NCI-H2227 treated with DMSO at 0.1 percent for 48 hours (cell line): Measurements from ENCODE around the gene DMBT1.

Experiments
- DNase-seq: peaks from one replicate; lab custom pipeline; 2025; lab: John Stamatoyannopoulos, UW

The DMBT1 gene

GRCh38 chr10:122548407-122549085, 12.0 kb upstream of the DMBT1 start:
- no peak for DNase-seq

- no peak for DNase-seq
These were observed 10.9 kb upstream of the DMBT1 start for GRCh38 chr10:122549636-122550035.

GRCh38 chr10:122550427-122550826, 10.1 kb upstream of the DMBT1 start:
- DNase-seq, result no peak

- DNase-seq, result no peak
These were observed 9.6 kb upstream of the DMBT1 start for GRCh38 chr10:122550983-122551382.

GRCh38 chr10:122551450-122551849, 9.1 kb upstream of the DMBT1 start:
- no peak for DNase-seq

GRCh38 chr10:122553341-122553740, 7.2 kb upstream of the DMBT1 start:
- DNase-seq, result no peak

- DNase-seq, result no peak
These were observed 6.2 kb upstream of the DMBT1 start for GRCh38 chr10:122554131-122555036.

- DNase-seq, result no peak
These were observed 5.1 kb upstream of the DMBT1 start for GRCh38 chr10:122555442-122555841.

GRCh38 chr10:122557516-122557915, 3.0 kb upstream of the DMBT1 start:
- no peak for DNase-seq

GRCh38 chr10:122558452-122558851, 2.1 kb upstream of the DMBT1 start:
- no peak for DNase-seq

GRCh38 chr10:122559228-122559627, 1.3 kb upstream of the DMBT1 start:
- no peak for DNase-seq

- DNase-seq, result no peak
These were observed 658 bp downstream of the DMBT1 start for GRCh38 chr10:122561212-122561611.

GRCh38 chr10:122561792-122562191, 1.2 kb downstream of the DMBT1 start:
- no peak for DNase-seq

GRCh38 chr10:122564980-122565379, 4.4 kb downstream of the DMBT1 start:
- no peak for DNase-seq

- peak; percentile 34 for DNase-seq
These were observed 5.2 kb downstream of the DMBT1 start for GRCh38 chr10:122565766-122566206.

- no peak for DNase-seq
These were observed 6.1 kb downstream of the DMBT1 start for GRCh38 chr10:122566632-122567031.

- DNase-seq, result no peak
These were observed 6.6 kb downstream of the DMBT1 start for GRCh38 chr10:122567056-122567660.

- DNase-seq, result no peak
These were observed 8.0 kb downstream of the DMBT1 start for GRCh38 chr10:122568551-122568950.

GRCh38 chr10:122570920-122571319, 10.4 kb downstream of the DMBT1 start:
- no peak for DNase-seq

GRCh38 chr10:122571892-122572291, 11.3 kb downstream of the DMBT1 start:
- DNase-seq, result no peak

- no peak for DNase-seq
These were observed 15.2 kb downstream of the DMBT1 start for GRCh38 chr10:122575776-122576175.

- DNase-seq, result no peak
These were observed 15.7 kb downstream of the DMBT1 start for GRCh38 chr10:122576291-122576690.
